ENCODE data around the gene MRPL12.

The MRPL12 gene

GRCh38 chr17:81667754-81668153 is 35.4 kb upstream of the MRPL12 start:
- no peak overlapping the region for H3K18ac ChIP-seq (ENCODE audit: low read depth in 1 of 2, low read length in 2 of 2)
- H4K8ac ChIP-seq (ENCODE audit: low read length), result peak overlapping the region; percentile 58
- no peak overlapping the region for H4K91ac ChIP-seq (ENCODE audit: low read length)
- peaks cover 20% of the 10 kb centered on the region for H3K4me1 ChIP-seq (ENCODE audit: control insufficient read depth, insufficient read depth, low read depth, low read length)
- no peak overlapping the region for H2BK15ac ChIP-seq (ENCODE audit: low read depth, poor library complexity, severe bottlenecking)
- no peak overlapping the region for H3K4ac ChIP-seq (ENCODE audit: low read depth in 1 of 2, low read length in 2 of 2)
- H2AK5ac ChIP-seq (ENCODE audit: low read length, severe bottlenecking), result no peak overlapping the region
- WGBS, result 93% methylated on average over 18 of the region's 18 CpGs
- H3K9ac ChIP-seq (ENCODE audit: low read length), result peak overlapping the region; percentile 29
- peaks cover 45% of the 10 kb centered on the region for H3K79me1 ChIP-seq (replicated peaks; ENCODE audit: low read length, poor library complexity, severe bottlenecking)
- no peak overlapping the region for H2BK5ac ChIP-seq (ENCODE audit: low read depth, low read length, poor library complexity, severe bottlenecking)
- no peaks in the 10 kb centered on the region for H3K9me3 ChIP-seq (ENCODE audit: control insufficient read depth, low read length)
- no peak overlapping the region for H3K4me2 ChIP-seq (ENCODE audit: low read length, poor library complexity, severe bottlenecking)
- DNase-seq, result no peak
- H2AFZ ChIP-seq (ENCODE audit: low read depth, low read length), result no peak overlapping the region
- H3K14ac ChIP-seq (ENCODE audit: low read length in 2 of 2), result no peak overlapping the region
- H3K36me3 ChIP-seq (ENCODE audit: control insufficient read depth in 1 of 2, insufficient read depth in 2 of 2, low read depth in 1 of 2, low read length in 2 of 2), result peaks cover 58 to 60% of the 10 kb centered on the region in 2 experiments
- peak overlapping the region in 1 of 2 experiments; percentile 58 for H3K4me3 ChIP-seq (ENCODE audit: insufficient read depth in 1 of 2, low read depth in 1 of 2, low read length in 2 of 2)
- H3K27me3 ChIP-seq (ENCODE audit: control insufficient read depth in 1 of 2, insufficient read depth in 1 of 2, low read length in 2 of 2), result no peaks in the 10 kb centered on the region
- no peak overlapping the region for H2BK12ac ChIP-seq (ENCODE audit: low read length in 2 of 2)
- no peak overlapping the region for H3K27ac ChIP-seq (ENCODE audit: low read length, poor library complexity, severe bottlenecking)
- no peak overlapping the region for H2BK120ac ChIP-seq (ENCODE audit: low read depth, low read length)
- H3K23ac ChIP-seq (ENCODE audit: low read length in 2 of 2), result no peak overlapping the region

GRCh38 chr17:81672504-81672903 is 30.7 kb upstream of the MRPL12 start:
- no peak overlapping the region for H3K4ac ChIP-seq (ENCODE audit: low read depth in 1 of 2, low read length in 2 of 2)
- H3K9ac ChIP-seq (ENCODE audit: low read length), result no peak overlapping the region
- no peak overlapping the region for H2BK15ac ChIP-seq (ENCODE audit: low read depth, poor library complexity, severe bottlenecking)
- 94% methylated on average over 18 of the region's 18 CpGs for WGBS
- H2AK5ac ChIP-seq (ENCODE audit: low read length, severe bottlenecking), result no peak overlapping the region
- no peak overlapping the region for H3K14ac ChIP-seq (ENCODE audit: low read length in 2 of 2)
- H3K4me2 ChIP-seq (ENCODE audit: low read length, poor library complexity, severe bottlenecking), result no peak overlapping the region
- H3K27me3 ChIP-seq (ENCODE audit: control insufficient read depth in 1 of 2, insufficient read depth in 1 of 2, low read length in 2 of 2), result no peaks in the 10 kb centered on the region
- H3K36me3 ChIP-seq (ENCODE audit: control insufficient read depth in 1 of 2, insufficient read depth in 2 of 2, low read depth in 1 of 2, low read length in 2 of 2), result peaks cover 70 to 72% of the 10 kb centered on the region in 2 experiments
- no peak for DNase-seq
- H3K9me3 ChIP-seq (ENCODE audit: control insufficient read depth, low read length), result no peaks in the 10 kb centered on the region
- H3K18ac ChIP-seq (ENCODE audit: low read depth in 1 of 2, low read length in 2 of 2), result no peak overlapping the region
- H3K27ac ChIP-seq (ENCODE audit: low read length, poor library complexity, severe bottlenecking), result no peak overlapping the region
- peaks cover 20% of the 10 kb centered on the region for H3K4me1 ChIP-seq (ENCODE audit: control insufficient read depth, insufficient read depth, low read depth, low read length)
- no peak overlapping the region for H2BK12ac ChIP-seq (ENCODE audit: low read length in 2 of 2)
- H3K79me1 ChIP-seq (replicated peaks; ENCODE audit: low read length, poor library complexity, severe bottlenecking), result peaks cover 48% of the 10 kb centered on the region
- H3K23ac ChIP-seq (ENCODE audit: low read length in 2 of 2), result no peak overlapping the region
- no peak overlapping the region for H2BK120ac ChIP-seq (ENCODE audit: low read depth, low read length)
- H4K91ac ChIP-seq (ENCODE audit: low read length), result no peak overlapping the region
- H2AFZ ChIP-seq (ENCODE audit: low read depth, low read length), result no peak overlapping the region
- H3K4me3 ChIP-seq (ENCODE audit: insufficient read depth in 1 of 2, low read depth in 1 of 2, low read length in 2 of 2), result no peak overlapping the region
- H4K8ac ChIP-seq (ENCODE audit: low read length), result no peak overlapping the region
- H2BK5ac ChIP-seq (ENCODE audit: low read depth, low read length, poor library complexity, severe bottlenecking), result no peak overlapping the region

GRCh38 chr17:81672954-81673353 is 30.2 kb upstream of the MRPL12 start:
- peaks cover 66 to 68% of the 10 kb centered on the region in 2 experiments for H3K36me3 ChIP-seq (ENCODE audit: control insufficient read depth in 1 of 2, insufficient read depth in 2 of 2, low read depth in 1 of 2, low read length in 2 of 2)
- H3K27ac ChIP-seq (ENCODE audit: low read length, poor library complexity, severe bottlenecking), result no peak overlapping the region
- WGBS, result 96% methylated on average over 16 of the region's 16 CpGs
- no peak overlapping the region for H3K23ac ChIP-seq (ENCODE audit: low read length in 2 of 2)
- no peak overlapping the region for H4K91ac ChIP-seq (ENCODE audit: low read length)
- peak overlapping the region; percentile 9 for H2BK5ac ChIP-seq (ENCODE audit: low read depth, low read length, poor library complexity, severe bottlenecking)
- H2AK5ac ChIP-seq (ENCODE audit: low read length, severe bottlenecking), result no peak overlapping the region
- no peak overlapping the region for H3K4ac ChIP-seq (ENCODE audit: low read depth in 1 of 2, low read length in 2 of 2)
- no peaks in the 10 kb centered on the region for H3K9me3 ChIP-seq (ENCODE audit: control insufficient read depth, low read length)
- H2AFZ ChIP-seq (ENCODE audit: low read depth, low read length), result no peak overlapping the region
- no peak overlapping the region for H4K8ac ChIP-seq (ENCODE audit: low read length)
- no peak overlapping the region for H2BK12ac ChIP-seq (ENCODE audit: low read length in 2 of 2)
- H3K14ac ChIP-seq (ENCODE audit: low read length in 2 of 2), result no peak overlapping the region
- H3K27me3 ChIP-seq (ENCODE audit: control insufficient read depth in 1 of 2, insufficient read depth in 1 of 2, low read length in 2 of 2), result no peaks in the 10 kb centered on the region
- H3K9ac ChIP-seq (ENCODE audit: low read length), result no peak overlapping the region
- no peak overlapping the region for H3K4me3 ChIP-seq (ENCODE audit: insufficient read depth in 1 of 2, low read depth in 1 of 2, low read length in 2 of 2)
- H3K4me2 ChIP-seq (ENCODE audit: low read length, poor library complexity, severe bottlenecking), result no peak overlapping the region
- H3K4me1 ChIP-seq (ENCODE audit: control insufficient read depth, insufficient read depth, low read depth, low read length), result peaks cover 18% of the 10 kb centered on the region
- H3K18ac ChIP-seq (ENCODE audit: low read depth in 1 of 2, low read length in 2 of 2), result no peak overlapping the region
- H2BK120ac ChIP-seq (ENCODE audit: low read depth, low read length), result no peak overlapping the region
- H2BK15ac ChIP-seq (ENCODE audit: low read depth, poor library complexity, severe bottlenecking), result no peak overlapping the region
- DNase-seq, result no peak
- peaks cover 45% of the 10 kb centered on the region for H3K79me1 ChIP-seq (replicated peaks; ENCODE audit: low read length, poor library complexity, severe bottlenecking)

- no peak for DNase-seq
- Histone ChIP-seq H3K18ac (ENCODE audit: low read depth in 1 of 2, low read length in 2 of 2) (no peak overlapping the region), H3K4me2 (ENCODE audit: low read length, poor library complexity, severe bottlenecking) (no peak overlapping the region), H3K79me1 (replicated peaks; ENCODE audit: low read length, poor library complexity, severe bottlenecking) (peaks cover 42% of the 10 kb centered on the region), H4K8ac (ENCODE audit: low read length) (no peak overlapping the region), H3K23ac (ENCODE audit: low read length in 2 of 2) (no peak overlapping the region), H4K91ac (ENCODE audit: low read length) (no peak overlapping the region), H3K4me1 (ENCODE audit: control insufficient read depth, insufficient read depth, low read depth, low read length) (peaks cover 15% of the 10 kb centered on the region), H2BK12ac (ENCODE audit: low read length in 2 of 2) (no peak overlapping the region), H3K4ac (ENCODE audit: low read depth in 1 of 2, low read length in 2 of 2) (no peak overlapping the region), H2BK5ac (ENCODE audit: low read depth, low read length, poor library complexity, severe bottlenecking) (no peak overlapping the region), H2AK5ac (ENCODE audit: low read length, severe bottlenecking) (no peak overlapping the region), H2BK120ac (ENCODE audit: low read depth, low read length) (no peak overlapping the region), H3K9me3 (ENCODE audit: control insufficient read depth, low read length) (no peaks in the 10 kb centered on the region), H3K4me3 (ENCODE audit: insufficient read depth in 1 of 2, low read depth in 1 of 2, low read length in 2 of 2) (no peak overlapping the region), H3K27ac (ENCODE audit: low read length, poor library complexity, severe bottlenecking) (no peak overlapping the region), H3K9ac (ENCODE audit: low read length) (no peak overlapping the region), H3K14ac (ENCODE audit: low read length in 2 of 2) (no peak overlapping the region), H3K36me3 (ENCODE audit: control insufficient read depth in 1 of 2, insufficient read depth in 2 of 2, low read depth in 1 of 2, low read length in 2 of 2) (peaks cover 58 to 62% of the 10 kb centered on the region in 2 experiments), H3K27me3 (ENCODE audit: control insufficient read depth in 1 of 2, insufficient read depth in 1 of 2, low read length in 2 of 2) (no peaks in the 10 kb centered on the region), H2BK15ac (ENCODE audit: low read depth, poor library complexity, severe bottlenecking) (no peak overlapping the region), H2AFZ (ENCODE audit: low read depth, low read length) (no peak overlapping the region)
- WGBS, result 92% methylated on average over 17 of the region's 18 CpGs
Measured at GRCh38 chr17:81673561-81674258, 29.5 kb upstream of the MRPL12 start.
